GDM1 (cell line): Measurements from ENCODE around the gene SPINK8.
"Not testable (repeated sequence)": the region's sequence is repeated elsewhere in the genome, so short reads cannot be mapped to it uniquely, and the experiment has no call there.

Source experiments
- DNase-seq: peaks from one replicate; lab custom pipeline; 2025; lab: John Stamatoyannopoulos, UW

The SPINK8 gene

DNA sequence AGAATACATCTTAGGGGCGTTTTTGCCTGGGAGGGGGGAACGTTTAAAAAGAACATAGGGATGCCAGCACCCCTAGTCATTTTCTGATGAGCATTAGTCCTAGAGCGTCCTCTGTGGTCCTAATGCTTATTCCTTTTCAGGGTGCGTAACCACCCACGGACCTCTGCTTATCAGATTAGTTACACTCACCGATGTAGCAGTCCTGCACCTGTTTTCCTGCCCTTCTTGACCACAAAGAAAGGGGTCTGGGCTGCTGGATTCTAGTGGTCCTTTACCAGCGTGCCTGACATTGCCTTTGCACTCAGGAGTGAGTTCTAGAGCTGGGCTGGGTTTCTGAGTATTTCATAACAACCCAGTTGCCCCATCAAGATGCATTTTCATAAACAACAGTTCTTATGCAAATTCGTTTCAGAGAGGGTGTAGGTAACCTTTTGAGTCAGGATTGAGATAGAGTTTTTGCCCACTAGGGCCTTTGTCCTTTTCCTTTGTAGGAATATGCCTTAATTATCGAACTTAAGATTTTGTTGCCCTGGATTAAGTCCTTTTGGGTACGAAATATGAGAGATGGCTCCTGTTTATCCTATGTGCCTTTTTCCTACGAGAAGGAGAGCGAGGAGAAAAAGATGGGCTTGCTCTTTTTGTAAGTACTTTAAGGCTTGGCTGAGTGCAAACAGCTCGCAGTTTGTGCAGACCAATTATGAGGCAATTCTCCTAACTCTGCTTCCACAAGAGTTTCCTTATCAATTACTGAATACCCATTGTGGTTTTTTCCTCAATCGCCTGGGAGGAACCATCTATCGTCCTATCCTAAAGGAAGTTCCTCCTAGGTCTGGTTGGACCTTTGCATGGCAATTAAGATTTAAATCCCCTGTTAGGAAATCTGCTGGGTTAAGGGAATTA, at the start of gene SPINK8:
TSS of gene SPINK8 (minus strand) at position 316 of the 900 bp plus-strand sequence. CDS start 5,320 bp downstream, outside the sequence.
- not testable (repeated sequence) for DNase-seq

- no peak for DNase-seq
Observed at GRCh38 chr3:48372862-48373435, 39.5 kb upstream of the SPINK8 start.

DNA sequence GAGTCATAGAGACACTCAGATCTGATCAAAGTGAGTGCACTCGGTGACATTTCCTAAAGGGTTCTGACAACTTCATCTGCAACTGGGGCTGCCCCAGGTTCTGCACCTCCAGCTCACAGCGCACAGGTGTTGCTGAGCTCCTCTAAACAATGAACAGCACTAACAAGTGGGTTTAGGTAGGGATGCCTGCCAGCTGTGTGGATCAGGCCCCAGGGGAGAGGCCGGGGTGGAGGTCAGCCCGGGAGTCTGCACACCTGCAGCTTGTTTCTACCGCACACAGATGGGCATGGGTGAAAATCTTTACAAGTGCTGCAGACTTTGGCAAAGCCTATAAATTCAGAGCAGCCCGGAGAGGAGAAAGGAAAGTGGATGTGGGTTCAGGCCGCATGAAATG, 38.9 kb upstream of the SPINK8 start:
- no peak for DNase-seq

- DNase-seq, result no peak
Observed at GRCh38 chr3:48371651-48372376, 38.4 kb upstream of the SPINK8 start, which contains the start of gene FBXW12. Gene FBXW12 (plus strand): TSS chr3:48372219. CDS start chr3:48372768, 549 bp downstream.

DNA sequence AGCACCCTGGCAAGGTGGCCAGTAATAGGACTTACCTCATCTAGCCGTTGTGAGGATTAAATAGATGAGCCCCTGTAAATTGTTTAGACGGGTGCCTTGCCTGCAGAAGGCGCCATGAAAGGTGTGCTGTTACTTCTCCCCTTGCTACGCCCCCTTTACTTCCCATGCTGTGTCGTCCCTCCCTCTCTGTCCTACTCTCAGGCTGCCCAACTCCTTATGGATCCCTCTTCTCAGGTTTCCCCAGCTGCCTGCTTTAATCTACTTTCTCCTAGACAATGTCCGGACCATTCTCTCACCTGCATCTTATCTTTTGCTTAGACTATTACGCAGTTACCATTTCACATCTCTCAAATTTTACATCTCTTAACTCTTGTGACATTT, 36.9 kb upstream of the SPINK8 start:
- DNase-seq, result no peak

DNA sequence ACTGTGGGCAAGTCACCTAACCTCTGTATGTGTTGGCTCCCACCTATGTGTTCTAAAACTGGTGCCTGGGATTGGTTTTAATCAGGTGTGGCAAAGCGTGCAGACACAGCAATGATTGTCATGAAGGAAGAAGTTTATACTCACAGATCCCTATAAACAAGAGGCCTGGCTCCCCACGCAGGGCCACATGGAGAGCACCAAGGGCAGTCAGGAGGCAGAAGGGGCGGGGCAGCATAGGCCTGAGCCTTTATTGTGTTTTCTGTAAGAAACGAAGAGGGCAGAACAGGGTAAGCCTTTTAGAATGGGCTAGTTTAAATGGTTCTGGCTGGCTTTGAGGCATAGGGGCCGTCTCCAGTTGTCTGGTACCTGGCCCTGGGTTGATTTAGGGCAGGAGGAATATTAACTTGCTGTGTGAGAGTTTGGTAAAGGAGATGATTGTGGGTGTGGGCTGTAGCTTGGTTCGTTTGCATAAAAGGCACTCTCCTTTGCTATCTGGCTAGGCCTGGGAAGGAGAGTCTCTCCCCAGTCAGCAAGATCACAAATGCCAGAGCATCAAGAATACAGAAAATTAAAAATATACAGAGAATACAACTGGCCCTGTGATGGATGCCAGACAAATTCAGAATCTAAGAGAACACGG, 36.4 kb upstream of the SPINK8 start:
- DNase-seq, result no peak

GRCh38 chr3:48367201-48367600, 33.7 kb upstream of the SPINK8 start:
- DNase-seq, result no peak

DNA sequence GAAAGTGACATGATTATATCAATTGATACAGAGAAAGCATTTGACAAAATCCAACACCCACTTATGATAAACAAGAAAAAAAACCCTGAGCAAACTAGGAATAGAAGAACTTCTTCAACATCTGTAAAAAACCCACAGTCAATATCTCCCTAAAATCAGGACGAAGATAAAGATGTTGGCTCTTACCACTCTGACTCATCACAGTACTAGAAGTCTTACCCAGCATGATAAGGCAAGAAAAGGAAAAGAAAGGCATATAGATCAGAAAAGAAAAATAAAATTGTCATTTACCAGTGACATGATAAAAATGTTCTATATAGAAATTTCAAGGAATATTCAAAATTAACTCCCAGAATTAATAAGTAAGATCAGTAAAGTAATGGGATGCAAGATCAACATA, 31.4 kb upstream of the SPINK8 start:
- DNase-seq, result no peak

GRCh38 chr3:48361928-48362327, 28.5 kb upstream of the SPINK8 start:
- DNase-seq, result no peak

DNA sequence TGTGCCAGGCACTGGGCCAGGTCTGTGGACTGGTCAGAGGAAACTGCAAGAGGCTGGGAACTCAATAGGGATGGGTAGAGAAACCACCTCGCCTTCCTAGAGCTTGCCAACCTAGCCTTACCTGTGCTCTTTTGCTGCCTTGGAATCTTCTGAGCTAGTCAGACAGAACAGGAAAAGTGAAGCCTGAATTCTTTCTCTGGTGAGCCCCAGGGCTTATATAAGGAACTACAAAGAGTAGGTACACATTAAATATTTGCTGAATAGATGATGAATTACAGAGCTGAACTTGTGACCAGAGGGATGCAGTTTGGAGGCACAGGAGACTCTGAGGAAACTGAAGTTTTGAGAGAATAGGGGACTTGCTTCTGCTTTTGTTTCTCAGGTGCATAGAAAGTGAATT, 23.0 kb upstream of the SPINK8 start:
- DNase-seq, result no peak

- DNase-seq, result no peak
Observed at GRCh38 chr3:48353987-48354386, 20.5 kb upstream of the SPINK8 start.

DNA sequence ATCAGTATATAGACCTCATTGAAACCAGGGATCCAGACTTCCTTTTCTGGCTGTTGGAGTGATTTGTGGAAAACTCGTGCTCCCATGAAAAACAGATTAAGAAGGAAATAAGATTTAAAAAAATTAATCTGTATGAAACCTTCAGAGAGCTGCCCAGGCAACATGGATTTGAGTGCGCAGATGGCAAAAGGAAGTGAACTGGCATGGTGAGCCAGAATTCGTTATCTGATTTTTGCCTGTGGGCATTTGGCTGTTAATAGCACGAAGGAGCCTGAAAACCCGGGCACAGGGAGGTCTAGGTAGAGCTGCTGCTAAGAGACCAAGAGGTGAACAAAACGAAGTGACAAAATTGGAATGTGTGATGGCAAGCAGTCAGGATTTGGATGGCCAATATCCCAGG, 19.1 kb upstream of the SPINK8 start:
- no peak for DNase-seq

- DNase-seq, result no peak
Observed at GRCh38 chr3:48347500-48347899, 14.0 kb upstream of the SPINK8 start.

DNA sequence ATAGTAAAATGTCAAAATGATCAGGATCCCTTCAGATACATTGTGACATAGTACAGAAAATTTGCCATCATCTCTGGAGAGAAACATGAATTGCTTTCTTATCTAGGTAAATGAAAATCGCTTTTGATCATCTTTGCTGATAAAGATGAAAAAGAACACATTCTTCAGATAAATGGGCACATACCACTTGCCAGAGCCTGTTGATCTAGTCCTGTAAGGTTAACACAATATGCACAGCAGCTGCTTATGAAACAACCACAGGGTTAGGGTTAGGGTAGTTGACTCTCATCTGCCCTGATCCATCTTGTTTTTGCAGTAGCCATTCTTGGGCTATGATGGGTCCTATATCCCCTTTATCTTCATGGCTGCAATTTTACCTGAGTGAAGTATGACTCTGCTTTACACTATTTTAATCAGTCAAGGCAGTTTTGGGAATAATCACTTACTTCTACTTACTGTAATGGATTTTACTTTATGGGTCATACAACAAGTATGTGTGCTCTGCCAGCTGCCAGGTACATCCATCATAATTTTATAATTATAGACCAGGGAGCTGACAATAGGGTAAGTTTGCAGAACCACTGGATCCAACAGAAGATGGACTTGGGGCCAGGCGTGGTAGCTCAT, 12.6 kb upstream of the SPINK8 start:
- no peak for DNase-seq

DNA sequence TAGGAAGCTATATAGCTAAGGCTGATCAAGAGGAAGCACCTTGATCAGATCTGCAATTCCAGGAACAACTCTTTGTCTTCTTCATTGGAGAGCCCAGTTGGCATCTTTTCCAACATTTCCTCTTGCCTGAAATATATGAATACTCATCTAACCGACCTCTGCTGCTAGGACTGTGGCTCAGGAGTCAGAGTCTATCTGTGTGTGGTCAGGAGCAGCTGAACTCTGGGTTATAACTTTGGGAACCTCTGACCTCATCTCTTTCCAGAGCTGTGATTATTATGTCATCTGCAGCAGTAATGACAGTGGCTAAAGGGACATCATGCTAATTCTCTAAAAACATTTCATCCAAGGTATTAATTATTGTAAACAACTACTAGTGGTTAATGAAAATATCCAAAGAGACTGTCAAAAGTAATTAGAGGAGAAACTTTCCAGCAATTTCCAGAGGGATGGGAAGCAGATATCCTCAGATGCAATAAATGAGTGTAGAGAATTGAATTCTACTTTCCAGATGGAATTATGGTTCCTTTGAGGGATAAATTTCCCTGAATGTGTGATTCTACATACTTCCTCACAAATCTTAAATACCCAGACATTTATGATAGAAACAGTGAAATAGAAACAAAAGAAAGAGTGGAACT, 11.5 kb upstream of the SPINK8 start:
- DNase-seq, result no peak

- no peak for DNase-seq
Observed at GRCh38 chr3:48343432-48343831, 10.0 kb upstream of the SPINK8 start.

GRCh38 chr3:48338635-48339034, 5.2 kb upstream of the SPINK8 start:
- no peak for DNase-seq

GRCh38 chr3:48337536-48337935, 4.1 kb upstream of the SPINK8 start:
- not testable (repeated sequence) for DNase-seq

DNA sequence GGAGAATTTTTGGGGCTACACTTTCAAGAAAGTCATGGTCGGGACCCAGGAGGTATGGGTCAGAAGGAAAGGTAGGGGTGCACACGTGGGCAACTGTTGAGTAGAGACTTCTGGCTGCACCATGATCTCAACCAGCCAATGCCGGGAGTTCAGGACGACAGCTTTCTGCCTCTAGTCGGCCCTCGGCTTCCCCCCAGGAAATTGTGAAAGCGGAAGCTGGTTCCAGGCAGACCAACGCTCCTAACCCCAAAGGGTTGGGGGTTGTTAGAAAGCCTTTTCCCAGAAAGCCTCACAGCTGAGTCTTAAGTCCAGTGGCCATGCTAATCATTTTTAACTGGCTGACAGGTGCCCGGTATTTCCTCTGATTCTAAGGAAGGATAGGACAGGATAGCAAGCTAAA, 1.8 kb upstream of the SPINK8 start:
- DNase-seq, result not testable (repeated sequence)

GRCh38 chr3:48334605-48335004, 1.1 kb upstream of the SPINK8 start:
- DNase-seq, result no peak

DNA sequence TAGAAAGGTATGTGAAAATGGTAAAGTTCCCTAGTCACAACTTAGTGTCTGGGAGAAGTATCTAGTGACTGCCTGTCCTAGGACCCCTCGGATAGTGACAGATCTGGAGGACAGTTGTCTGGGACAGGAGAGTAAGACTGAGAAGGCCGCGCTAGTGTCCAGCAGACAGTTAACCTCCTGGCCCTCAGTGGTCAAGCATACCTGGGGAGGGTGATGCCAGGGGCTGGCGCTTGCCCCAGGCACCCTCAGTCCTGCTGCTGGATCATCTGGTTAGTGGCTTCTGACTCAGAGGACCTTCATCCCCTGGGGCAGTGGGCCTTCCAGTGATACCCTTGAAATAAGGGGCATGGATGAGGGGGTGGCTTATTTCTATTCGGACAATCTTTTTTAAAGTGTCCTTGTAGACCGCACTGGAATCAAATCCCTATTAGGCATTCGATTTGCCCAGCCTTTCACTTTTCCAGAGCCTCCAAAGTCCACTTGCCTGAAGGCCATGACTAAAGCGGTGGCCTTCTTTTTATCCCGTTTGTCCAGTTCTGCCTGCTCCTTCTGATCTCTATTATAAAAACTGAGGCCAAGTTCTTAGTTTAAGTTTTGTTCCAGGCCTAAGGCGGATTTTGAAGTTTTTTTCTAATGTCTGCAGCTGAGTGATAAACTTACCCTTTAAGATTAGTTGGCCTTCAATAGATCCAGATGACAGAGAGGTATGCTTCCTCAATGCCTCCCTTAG, 1.6 kb downstream of the SPINK8 start:
- not testable (repeated sequence) for DNase-seq
